NCI-H1105 treated with DMSO at 0.1 percent for 48 hours (cell line): ENCODE data around the gene CCDC85C.

Source experiments
- DNase-seq: peaks from one replicate; lab custom pipeline; 2025; lab: John Stamatoyannopoulos, UW

Gene CCDC85C

GRCh38 chr14:99509871-99510555 is 94.0 kb downstream of the CCDC85C start:
- no peak for DNase-seq

GRCh38 chr14:99508896-99509629 is 94.9 kb downstream of the CCDC85C start:
- no peak for DNase-seq

- no peak for DNase-seq
Measured at GRCh38 chr14:99507860-99508640, 96.0 kb downstream of the CCDC85C start.

- DNase-seq: no peak
Measured at GRCh38 chr14:99506276-99506675, 97.7 kb downstream of the CCDC85C start.

GRCh38 chr14:99505089-99505488 is 98.9 kb downstream of the CCDC85C start:
- DNase-seq: no peak

GRCh38 chr14:99503848-99504453 is 100.1 kb downstream of the CCDC85C start:
- no peak for DNase-seq

GRCh38 chr14:99502989-99503421 is 101.0 kb downstream of the CCDC85C start:
- DNase-seq: no peak

GRCh38 chr14:99497894-99498293 is 106.1 kb downstream of the CCDC85C start:
- DNase-seq: no peak

- no peak for DNase-seq
Measured at GRCh38 chr14:99497341-99497740, 106.7 kb downstream of the CCDC85C start.

- DNase-seq: no peak
Measured at GRCh38 chr14:99484106-99484505, 119.9 kb downstream of the CCDC85C start.

- peak; percentile 20 for DNase-seq
Measured at GRCh38 chr14:99481745-99482099, 122.3 kb downstream of the CCDC85C start.

- DNase-seq: peak; percentile 100
Measured at GRCh38 chr14:99480917-99481744, 122.9 kb downstream of the CCDC85C start, which contains the start of gene CCNK. Gene CCNK, plus strand, starts transcription at chr14:99481409. Its CDS starts 11,269 bp downstream, at chr14:99492678.

GRCh38 chr14:99479906-99480869 is 123.8 kb downstream of the CCDC85C start, which contains the start of gene SETD3:
Gene SETD3, minus strand, starts transcription at chr14:99480859. Its CDS starts 15,054 bp downstream, at chr14:99465805.
- DNase-seq: peak; percentile 25

GRCh38 chr14:99479160-99479905 is 124.7 kb downstream of the CCDC85C start:
- no peak for DNase-seq

GRCh38 chr14:99478128-99478527 is 125.9 kb downstream of the CCDC85C start:
- DNase-seq: no peak

GRCh38 chr14:99476864-99477263 is 127.1 kb downstream of the CCDC85C start:
- DNase-seq: no peak

- DNase-seq: no peak
Measured at GRCh38 chr14:99475660-99476059, 128.3 kb downstream of the CCDC85C start.

- no peak for DNase-seq
Measured at GRCh38 chr14:99475179-99475578, 128.8 kb downstream of the CCDC85C start.

- no peak for DNase-seq
Measured at GRCh38 chr14:99473458-99473857, 130.5 kb downstream of the CCDC85C start.
